NCI-H226 (cell line): ENCODE measurements around the gene ABHD14A.
"Not testable (repeated sequence)": the region's sequence is repeated elsewhere in the genome, so short reads cannot be mapped to it uniquely, and the experiment has no call there.

ENCODE experiments used
- DNase-seq: peaks from one replicate; pipeline ENCODE4 v3.0.0-alpha.2; 2015

ABHD14A gene

GRCh38 chr3:51977446-51978142 is 2.7 kb downstream of the ABHD14A start:
- no peak for DNase-seq

DNA sequence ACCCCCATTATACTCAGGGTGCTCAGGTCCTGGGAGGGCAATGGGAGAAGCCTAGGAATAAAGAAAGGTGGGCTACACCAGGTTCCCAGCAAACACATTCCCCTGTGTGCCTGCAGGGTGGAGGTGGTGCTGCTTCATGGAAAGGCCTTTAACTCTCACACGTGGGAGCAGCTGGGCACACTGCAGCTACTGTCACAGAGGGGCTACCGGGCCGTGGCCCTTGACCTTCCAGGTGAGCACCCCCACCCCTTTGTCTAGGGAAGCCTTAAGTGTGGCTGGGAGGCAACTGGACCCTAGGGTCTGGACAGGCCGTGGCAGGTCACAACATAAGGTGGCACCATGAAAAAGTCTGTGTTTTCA is 3.3 kb downstream of the ABHD14A start:
- DNase-seq, result no peak

DNA sequence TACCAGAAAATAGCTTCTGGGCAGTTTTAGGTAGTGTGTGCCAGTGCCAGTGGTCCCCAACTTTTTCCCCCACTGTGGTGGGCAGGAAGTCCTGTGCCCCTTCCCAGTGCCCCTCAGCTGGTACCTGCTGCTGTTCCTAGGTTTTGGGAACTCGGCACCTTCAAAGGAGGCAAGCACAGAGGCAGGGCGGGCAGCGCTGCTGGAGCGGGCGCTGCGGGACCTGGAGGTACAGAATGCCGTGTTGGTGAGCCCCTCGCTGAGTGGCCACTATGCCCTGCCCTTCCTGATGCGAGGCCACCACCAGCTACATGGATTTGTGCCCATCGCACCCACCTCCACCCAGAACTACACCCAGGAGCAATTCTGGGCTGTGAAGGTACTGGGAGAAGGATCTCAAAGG is 5.4 kb downstream of the ABHD14A start:
- no peak for DNase-seq

DNA sequence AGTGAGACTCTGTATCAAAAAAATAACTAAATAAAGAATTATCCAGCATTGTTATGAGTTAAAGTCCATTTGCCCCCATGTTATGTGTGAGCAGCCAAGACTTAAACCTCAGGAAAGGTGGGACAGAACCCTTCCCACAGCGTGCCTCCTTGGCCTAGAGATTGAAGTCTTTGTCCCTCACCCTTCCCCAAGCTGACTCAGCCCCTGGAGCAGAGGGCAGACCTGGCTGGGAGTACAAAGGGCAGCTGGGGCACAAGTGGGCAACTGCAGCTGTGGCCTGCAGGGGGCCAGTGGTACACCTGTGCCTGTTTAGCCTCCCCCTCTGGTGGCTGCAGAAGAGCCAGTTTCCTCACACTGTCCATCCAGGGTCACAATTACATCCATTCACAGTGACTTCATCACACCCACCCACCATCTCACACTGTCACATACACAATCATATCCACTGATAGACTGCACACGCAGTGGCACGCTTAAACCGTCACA is 7.5 kb downstream of the ABHD14A start:
- DNase-seq, result peak; percentile 39

- DNase-seq, result peak; percentile 93
Observed at GRCh38 chr3:51982838-51983577, 8.1 kb downstream of the ABHD14A start, which contains the start of gene ACY1. ACY1 (plus strand) TSS chr3:51983535; CDS start chr3:51984065, 530 bp downstream.

DNA sequence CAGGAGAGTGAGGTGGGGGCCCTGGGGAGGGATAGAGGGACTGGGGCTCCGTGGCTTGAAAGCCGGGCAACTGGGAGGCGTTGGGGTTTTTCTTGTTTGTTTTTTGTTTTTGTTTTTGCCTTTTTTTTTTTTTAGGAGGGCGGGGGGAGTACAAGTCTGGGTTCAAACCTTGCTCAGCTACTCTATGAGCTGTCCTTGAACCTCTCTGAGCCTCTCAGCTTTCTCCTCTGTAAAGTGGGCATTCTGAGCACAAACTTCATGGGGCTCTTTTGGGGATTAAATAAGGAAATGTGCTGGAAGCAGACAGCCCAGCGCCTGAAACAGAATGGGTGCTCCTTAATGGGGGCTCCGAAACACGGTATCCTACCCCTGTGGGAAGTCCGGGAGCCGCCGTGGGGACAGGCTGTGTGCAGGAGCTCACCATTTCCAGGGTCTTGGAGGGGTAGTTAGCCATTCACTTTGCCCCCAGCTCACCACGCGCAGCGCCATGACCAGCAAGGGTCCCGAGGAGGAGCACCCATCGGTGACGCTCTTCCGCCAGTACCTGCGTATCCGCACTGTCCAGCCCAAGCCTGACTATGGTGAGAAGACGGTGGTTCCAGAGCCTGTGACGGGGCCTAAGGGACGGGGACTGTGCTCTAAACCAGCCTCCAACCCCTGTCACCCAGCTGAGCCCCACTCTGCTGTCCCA is 8.9 kb downstream of the ABHD14A start:
- no peak for DNase-seq

- no peak for DNase-seq
Observed at GRCh38 chr3:51984269-51984647, 9.4 kb downstream of the ABHD14A start.

DNA sequence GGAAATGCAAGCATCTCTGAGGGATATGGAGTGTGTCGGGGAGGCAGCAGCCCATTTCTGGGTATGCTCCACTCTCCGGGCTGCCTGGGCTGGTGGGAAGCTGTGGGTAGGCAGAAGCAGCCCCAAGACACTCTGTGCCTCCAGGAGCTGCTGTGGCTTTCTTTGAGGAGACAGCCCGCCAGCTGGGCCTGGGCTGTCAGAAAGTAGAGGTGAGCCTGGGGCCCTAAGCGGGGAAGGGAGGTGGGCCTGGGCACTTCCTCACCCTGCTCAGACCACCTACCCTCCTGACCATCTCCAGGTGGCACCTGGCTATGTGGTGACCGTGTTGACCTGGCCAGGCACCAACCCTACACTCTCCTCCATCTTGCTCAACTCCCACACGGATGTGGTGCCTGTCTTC is 10.2 kb downstream of the ABHD14A start:
- DNase-seq, result no peak

DNA sequence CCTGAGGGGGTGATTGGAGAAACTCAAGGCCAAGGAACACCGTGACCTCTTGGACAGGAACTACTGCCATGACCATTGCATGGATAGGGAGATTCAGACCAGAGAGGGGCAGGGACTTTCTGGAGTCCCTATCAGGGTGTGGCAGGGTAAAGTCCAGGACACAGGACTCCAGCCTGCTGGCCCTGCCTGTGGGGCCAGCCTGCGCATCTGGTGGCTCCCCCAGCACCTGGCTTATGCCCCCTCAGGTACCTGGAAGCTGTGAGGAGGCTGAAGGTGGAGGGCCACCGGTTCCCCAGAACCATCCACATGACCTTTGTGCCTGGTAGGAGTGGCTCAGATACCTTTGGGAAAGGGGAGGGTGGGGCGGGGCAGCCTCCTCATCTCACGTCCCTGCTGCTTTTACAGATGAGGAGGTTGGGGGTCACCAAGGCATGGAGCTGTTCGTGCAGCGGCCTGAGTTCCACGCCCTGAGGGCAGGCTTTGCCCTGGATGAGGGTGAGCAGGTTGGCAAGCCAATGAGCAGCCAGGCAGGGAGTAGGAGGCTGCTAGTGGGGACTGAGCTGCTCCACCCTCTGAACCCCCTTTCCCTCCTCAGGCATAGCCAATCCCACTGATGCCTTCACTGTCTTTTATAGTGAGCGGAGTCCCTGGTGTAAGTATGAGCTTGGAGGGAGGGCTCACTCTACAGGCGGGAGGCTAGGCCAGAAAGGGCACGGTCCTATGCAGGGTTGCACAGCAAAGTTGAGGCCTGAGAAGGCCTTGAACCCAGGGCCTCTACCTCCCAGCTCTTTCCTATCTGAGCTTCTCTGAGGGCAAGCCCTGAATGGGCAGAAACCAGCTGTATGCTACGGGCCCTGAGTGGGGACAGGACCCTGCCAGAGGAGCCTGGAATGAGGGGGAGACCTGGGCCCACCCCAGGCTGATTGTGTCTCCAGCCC is 11.4 kb downstream of the ABHD14A start:
- no peak for DNase-seq

GRCh38 chr3:51987568-51987967 is 12.7 kb downstream of the ABHD14A start:
- no peak for DNase-seq

DNA sequence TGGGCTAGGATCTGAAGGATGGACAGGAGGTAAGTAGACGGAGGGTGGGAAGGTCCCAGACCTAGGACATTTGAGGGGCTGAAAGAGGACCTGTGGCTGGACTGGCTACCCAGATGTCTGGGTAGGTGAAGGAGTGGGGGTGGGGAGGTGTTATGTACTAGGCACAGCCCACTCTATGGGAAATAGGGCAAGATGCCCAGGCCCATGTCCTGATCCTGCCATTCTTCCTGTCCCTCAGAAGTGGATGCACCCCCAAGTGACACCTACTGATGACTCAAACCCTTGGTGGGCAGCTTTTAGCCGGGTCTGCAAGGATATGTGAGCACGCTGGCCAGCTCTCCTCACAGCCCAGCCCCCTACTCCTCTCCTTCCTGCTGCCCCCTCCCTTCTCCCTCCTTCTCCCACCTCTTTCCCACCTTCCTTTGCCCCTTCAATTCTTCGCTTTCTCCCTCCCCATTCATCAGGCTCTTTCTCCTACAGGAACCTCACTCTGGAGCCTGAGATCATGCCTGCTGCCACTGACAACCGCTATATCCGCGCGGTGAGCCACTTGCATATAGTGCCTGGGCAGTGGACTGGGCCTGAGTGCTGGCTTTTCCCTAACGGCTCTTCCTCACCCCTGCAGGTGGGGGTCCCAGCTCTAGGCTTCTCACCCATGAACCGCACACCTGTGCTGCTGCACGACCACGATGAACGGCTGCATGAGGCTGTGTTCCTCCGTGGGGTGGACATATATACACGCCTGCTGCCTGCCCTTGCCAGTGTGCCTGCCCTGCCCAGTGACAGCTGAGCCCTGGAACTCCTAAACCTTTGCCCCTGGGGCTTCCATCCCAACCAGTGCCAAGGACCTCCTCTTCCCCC is 13.7 kb downstream of the ABHD14A start:
- no peak for DNase-seq

GRCh38 chr3:51990501-51990971 is 15.7 kb downstream of the ABHD14A start:
- not testable (repeated sequence) for DNase-seq

GRCh38 chr3:51992017-51992682 is 17.3 kb downstream of the ABHD14A start:
- no peak for DNase-seq

- not testable (repeated sequence) for DNase-seq
Observed at GRCh38 chr3:51993657-51994056, 18.8 kb downstream of the ABHD14A start.

- no peak for DNase-seq
Observed at GRCh38 chr3:51994530-51994929, 19.7 kb downstream of the ABHD14A start.

- DNase-seq, result peak; percentile 88
Observed at GRCh38 chr3:51995346-51996163, 20.7 kb downstream of the ABHD14A start, which contains the start of gene RPL29. RPL29 (minus strand) TSS chr3:51995895; CDS start chr3:51995461, 434 bp downstream.

DNA sequence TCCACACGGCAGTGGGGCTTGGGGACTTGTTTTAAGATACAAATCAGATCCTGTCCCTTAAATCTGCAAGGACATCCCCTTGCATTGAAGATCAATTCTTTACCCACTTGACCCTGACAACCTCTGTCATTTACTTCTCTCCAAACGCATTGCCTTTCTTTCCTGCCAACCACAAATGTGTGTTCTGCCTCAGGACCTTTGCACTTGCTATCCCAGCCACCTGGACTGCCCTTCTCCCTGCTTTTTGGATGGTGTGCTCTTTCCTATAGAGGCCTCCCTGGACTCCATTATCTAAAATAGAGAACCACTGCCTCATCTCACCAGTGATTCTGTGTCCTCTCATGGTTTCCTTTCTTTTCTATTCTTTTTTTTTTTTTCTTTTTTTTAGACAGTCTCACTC is 22.3 kb downstream of the ABHD14A start:
- DNase-seq, result no peak

- DNase-seq, result peak; percentile 84
Observed at GRCh38 chr3:51997935-51998596, 23.2 kb downstream of the ABHD14A start.

DNA sequence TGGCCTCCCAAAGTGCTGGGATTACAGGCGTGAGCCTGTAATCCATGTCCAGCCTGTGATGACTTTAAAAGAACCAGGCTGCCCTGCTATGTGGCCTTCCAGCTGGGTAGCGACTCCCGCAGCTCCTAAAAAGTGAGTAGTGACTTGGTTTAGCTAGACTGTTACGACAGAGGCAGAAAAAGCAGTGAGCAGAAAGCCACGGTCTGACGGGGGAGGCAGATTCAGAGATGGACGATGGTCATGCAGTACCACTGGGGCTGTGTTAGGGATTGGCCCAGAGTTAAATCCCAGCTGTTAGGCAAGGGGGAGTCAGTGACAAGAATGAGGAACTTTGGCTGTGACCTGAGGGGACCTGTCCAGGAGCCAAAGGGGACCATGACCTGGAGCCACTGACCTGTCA is 23.9 kb downstream of the ABHD14A start:
- no peak for DNase-seq
